H54 (cell line): ENCODE data around the gene ETV6.

ENCODE experiments used
- DNase-seq: peaks from one replicate; pipeline ENCODE4 v3.0.0; 2011; ENCODE audit warnings: low spot score, mixed read lengths; ENCODE audit not compliant: insufficient read length
- FAIRE-seq: peaks from 3 replicates; lab custom pipeline; 2011; peaks lifted over from hg19 to GRCh38; lab: Jason Lieb, UNC
- POLR2A ChIP-seq: IDR thresholded peaks from 2 replicates; pipeline ENCODE4 v1.6.1; 2011; ENCODE audit warnings: low read depth, mild to moderate bottlenecking, low read length

ETV6 gene

GRCh38 chr12:11716794-11717518, 67.5 kb downstream of the ETV6 start:
- FAIRE-seq (no peak), DNase-seq (no peak)
- no peak for TF ChIP-seq POLR2A

- no peak for TF ChIP-seq POLR2A
- FAIRE-seq: no peak
These were observed 68.1 kb downstream of the ETV6 start for GRCh38 chr12:11717519-11717961.

GRCh38 chr12:11718105-11718504, 68.6 kb downstream of the ETV6 start:
- DNase-seq (no peak), FAIRE-seq (no peak)
- no peak for TF ChIP-seq POLR2A

More at GRCh38 chr12:11717519-11717961, 68.1 kb downstream of the ETV6 start:
- no peak for DNase-seq

GRCh38 chr12:11718768-11719253, 69.3 kb downstream of the ETV6 start:
- TF ChIP-seq POLR2A: no peak
- peak; percentile 55 for DNase-seq
- FAIRE-seq: peak; percentile 78

- TF ChIP-seq POLR2A: peak; percentile 49; the same call in 1 of the 2 replicates
These were observed 70.2 kb downstream of the ETV6 start for GRCh38 chr12:11719678-11720099.

GRCh38 chr12:11722071-11722470, 72.6 kb downstream of the ETV6 start:
- no peak for TF ChIP-seq POLR2A
- no peak for DNase-seq
- FAIRE-seq: no peak

More at GRCh38 chr12:11719678-11720099, 70.2 kb downstream of the ETV6 start:
- DNase-seq (peak; percentile 75), FAIRE-seq (peak; percentile 91)

GRCh38 chr12:11722578-11723138, 73.2 kb downstream of the ETV6 start:
- no peak for TF ChIP-seq POLR2A
- DNase-seq: no peak
- no peak for FAIRE-seq

- DNase-seq: no peak
- no peak for TF ChIP-seq POLR2A
These were observed 74.5 kb downstream of the ETV6 start for GRCh38 chr12:11723993-11724392.

GRCh38 chr12:11724888-11725311, 75.4 kb downstream of the ETV6 start:
- FAIRE-seq: no peak
- no peak for DNase-seq
- TF ChIP-seq POLR2A: no peak

More at GRCh38 chr12:11723993-11724392, 74.5 kb downstream of the ETV6 start:
- no peak for FAIRE-seq

GRCh38 chr12:11725686-11726085, 76.2 kb downstream of the ETV6 start:
- FAIRE-seq: no peak
- no peak for DNase-seq
- TF ChIP-seq POLR2A: no peak

- DNase-seq (no peak), FAIRE-seq (no peak)
- no peak for TF ChIP-seq POLR2A
These were observed 77.2 kb downstream of the ETV6 start for GRCh38 chr12:11726659-11727058.

- no peak for TF ChIP-seq POLR2A
- no peak for DNase-seq
- FAIRE-seq: no peak
These were observed 77.7 kb downstream of the ETV6 start for GRCh38 chr12:11727133-11727664.

- TF ChIP-seq POLR2A: no peak
- FAIRE-seq: no peak
These were observed 78.8 kb downstream of the ETV6 start for GRCh38 chr12:11728154-11728755.

GRCh38 chr12:11729008-11729407, 79.5 kb downstream of the ETV6 start:
- DNase-seq (no peak), FAIRE-seq (no peak)
- TF ChIP-seq POLR2A: no peak

More at GRCh38 chr12:11728154-11728755, 78.8 kb downstream of the ETV6 start:
- no peak for DNase-seq
